Right lobe of liver (tissue), 4 donors: ENCODE data around the gene PNN.

Experiments used
- CTCF ChIP-seq, 4 donors: fragments of 200-600 bp in 3 of 4; fragments of 450-650 bp in 1 of 4; IDR thresholded peaks; one replicate each; pipeline versions ENCODE4 v1.5.1 to v1.8.0; 2016 to 2022; ENCODE audit warnings: antibody characterized with exemption in 4 of 4, mild to moderate bottlenecking in 2 of 4
- POLR2A ChIP-seq: fragments of 450-650 bp; IDR thresholded peaks from one replicate; pipeline ENCODE4 v1.6.1; 2017; ENCODE audit warnings: antibody characterized with exemption, mild to moderate bottlenecking
- donor health status: DM: no; HTN: no; CAD: no.
- donor health status: DM: no; HTN: no; CAD: no.
- donor health status: DM: no; HTN: yes; CAD: no.

DNA sequence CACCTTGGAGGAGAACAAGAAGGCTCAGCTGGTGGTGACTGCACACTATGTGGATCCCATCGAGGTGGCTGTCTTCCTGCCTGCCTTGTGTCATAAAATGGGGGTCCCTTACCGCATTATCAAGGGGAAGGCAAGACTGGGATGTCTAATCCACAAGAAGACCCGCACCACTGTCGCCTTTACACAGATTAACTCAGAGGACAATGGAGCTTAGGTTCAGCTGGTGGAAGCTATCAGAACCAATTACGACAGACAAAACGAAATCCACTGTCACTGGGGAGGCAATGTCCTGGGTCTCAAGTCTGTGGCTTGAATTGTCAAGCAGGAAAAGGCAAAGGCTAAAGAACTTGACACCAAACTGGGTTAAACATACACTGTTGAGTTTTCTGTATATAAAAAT, 17.6 kb upstream of the PNN start:
- TF ChIP-seq CTCF (IDR thresholded peaks at IDR 0.05) (no peak), POLR2A (no peak)
